SK-N-MC (cell line): Measurements from ENCODE around the gene TFR2.

Experiments
- EZH2 ChIP-seq: fragments of 200-600 bp; sonication (generic); IDR thresholded peaks from one replicate; pipeline ENCODE4 v1.6.1; 2017; ENCODE audit warnings: antibody characterized with exemption
- FOXP2 ChIP-seq: optimal IDR thresholded peaks from 2 replicates; pipeline ENCODE3; 2011; ENCODE audit warnings: mild to moderate bottlenecking, moderate library complexity; ENCODE audit not compliant: insufficient read depth; ENCODE audit errors: extremely low read length, control extremely low read depth
- POLR2AphosphoS5 ChIP-seq: IDR thresholded peaks from 2 replicates; pipeline ENCODE4 v1.6.1; 2012; ENCODE audit warnings: mild to moderate bottlenecking, low read depth, low read length, borderline replicate concordance

- TF ChIP-seq POLR2AphosphoS5 (no peak), EZH2 (no peak), FOXP2 (no peak)
These were observed 68.2 kb downstream of the TFR2 start for GRCh38 chr7:100572949-100573675.
